GM19025 (cell line): Measurements from ENCODE around the gene PLD3.
A peak's percentile ranks its signal among the peaks of the same experiment; 100 is the strongest.
"Not testable (repeated sequence)": the region's sequence is repeated elsewhere in the genome, so short reads cannot be mapped to it uniquely, and the experiment has no call there.

Experiments used
- ATAC-seq: cut with Tn5 transposase; IDR thresholded peaks from one replicate; pipeline ENCODE4 v1.9.1; 2021; ENCODE audit warnings: mild to moderate bottlenecking, low read depth, moderate library complexity; ENCODE audit not compliant: unreplicated experiment

The PLD3 gene

GRCh38 chr19:40387155-40387554, 38.7 kb downstream of the PLD3 start:
- ATAC-seq = no peak

GRCh38 chr19:40388481-40388880, 40.0 kb downstream of the PLD3 start:
- no peak for ATAC-seq

- ATAC-seq = no peak
These were observed 41.0 kb downstream of the PLD3 start for GRCh38 chr19:40389404-40390083.

- no peak for ATAC-seq
These were observed 41.7 kb downstream of the PLD3 start, which contains the start of gene HIPK4 for GRCh38 chr19:40390084-40390742. Gene HIPK4, minus strand, starts transcription at chr19:40390181. Its CDS starts 279 bp downstream, at chr19:40389902.

GRCh38 chr19:40392123-40392522, 43.6 kb downstream of the PLD3 start:
- no peak for ATAC-seq

- no peak for ATAC-seq
These were observed 44.5 kb downstream of the PLD3 start for GRCh38 chr19:40392894-40393517.

GRCh38 chr19:40393894-40394815, 45.7 kb downstream of the PLD3 start:
- no peak for ATAC-seq

- ATAC-seq = no peak
These were observed 46.3 kb downstream of the PLD3 start for GRCh38 chr19:40394816-40395210.

- ATAC-seq = no peak
These were observed 47.5 kb downstream of the PLD3 start for GRCh38 chr19:40395956-40396355.

GRCh38 chr19:40396886-40397567, 48.5 kb downstream of the PLD3 start:
- no peak for ATAC-seq

- ATAC-seq = no peak
These were observed 49.0 kb downstream of the PLD3 start for GRCh38 chr19:40397568-40397906.

- no peak for ATAC-seq
These were observed 50.1 kb downstream of the PLD3 start for GRCh38 chr19:40398417-40399131.

- no peak for ATAC-seq
These were observed 52.1 kb downstream of the PLD3 start for GRCh38 chr19:40400559-40400958.

- peak; percentile 40 for ATAC-seq
These were observed 54.9 kb downstream of the PLD3 start for GRCh38 chr19:40403262-40403984.

GRCh38 chr19:40407714-40408597, 59.5 kb downstream of the PLD3 start:
- ATAC-seq = no peak

- not testable (repeated sequence) for ATAC-seq
These were observed 60.1 kb downstream of the PLD3 start for GRCh38 chr19:40408598-40408925.

- ATAC-seq = no peak
These were observed 61.5 kb downstream of the PLD3 start for GRCh38 chr19:40410030-40410389.
